CD4-positive, alpha-beta T cell treated with Interleukin-4 for 4 hours (primary cell): ENCODE data around the gene TMEM151A.
"Not testable (repeated sequence)": the region's sequence is repeated elsewhere in the genome, so short reads cannot be mapped to it uniquely, and the experiment has no call there.

Experiments
- DNase-seq: peaks from one replicate; pipeline ENCODE4 v3.0.0-alpha.2; 2020

TMEM151A gene

DNA sequence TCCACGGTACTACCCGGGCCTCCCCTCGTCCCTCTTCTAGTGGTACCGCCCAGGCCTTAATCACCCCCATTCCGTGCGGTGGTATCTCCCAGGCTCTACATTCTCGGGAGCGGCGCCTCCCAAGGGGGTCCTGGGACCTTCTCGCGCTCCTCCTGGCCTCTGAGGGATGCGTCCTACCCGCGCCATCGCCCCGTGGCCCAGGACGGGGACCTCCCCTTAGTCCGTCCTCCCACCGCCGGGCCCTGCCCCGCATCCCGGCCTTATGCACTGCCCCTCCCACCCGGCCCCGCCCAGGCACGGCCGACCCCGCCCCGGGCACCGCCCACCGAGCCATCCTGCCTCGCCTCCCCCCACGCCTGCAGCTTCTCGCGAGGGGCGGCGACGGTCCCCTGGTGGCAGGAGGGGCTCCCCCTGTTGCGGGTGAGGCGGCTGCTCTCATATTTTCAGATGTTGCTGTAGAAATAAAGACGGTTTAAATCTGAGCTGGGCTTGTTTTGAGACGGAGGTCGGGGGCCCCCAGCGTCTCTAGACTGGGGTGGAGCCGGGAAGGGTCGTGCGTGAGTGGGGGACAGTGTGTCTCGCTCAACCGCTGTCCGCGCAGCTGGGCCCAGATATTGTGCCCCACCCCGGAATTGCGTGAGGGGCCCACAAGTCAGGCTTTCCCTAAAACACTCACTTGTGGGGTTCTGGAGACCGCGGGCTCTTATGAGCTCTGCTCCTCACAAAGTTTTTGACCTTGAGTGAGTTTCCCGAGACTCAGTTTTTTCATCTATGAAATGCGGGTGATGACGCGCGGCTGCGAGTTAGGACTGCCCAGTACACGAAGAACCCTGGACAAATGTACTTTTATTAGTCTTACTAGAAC is 24.1 kb upstream of the TMEM151A start:
- peak; percentile 82 for DNase-seq

DNA sequence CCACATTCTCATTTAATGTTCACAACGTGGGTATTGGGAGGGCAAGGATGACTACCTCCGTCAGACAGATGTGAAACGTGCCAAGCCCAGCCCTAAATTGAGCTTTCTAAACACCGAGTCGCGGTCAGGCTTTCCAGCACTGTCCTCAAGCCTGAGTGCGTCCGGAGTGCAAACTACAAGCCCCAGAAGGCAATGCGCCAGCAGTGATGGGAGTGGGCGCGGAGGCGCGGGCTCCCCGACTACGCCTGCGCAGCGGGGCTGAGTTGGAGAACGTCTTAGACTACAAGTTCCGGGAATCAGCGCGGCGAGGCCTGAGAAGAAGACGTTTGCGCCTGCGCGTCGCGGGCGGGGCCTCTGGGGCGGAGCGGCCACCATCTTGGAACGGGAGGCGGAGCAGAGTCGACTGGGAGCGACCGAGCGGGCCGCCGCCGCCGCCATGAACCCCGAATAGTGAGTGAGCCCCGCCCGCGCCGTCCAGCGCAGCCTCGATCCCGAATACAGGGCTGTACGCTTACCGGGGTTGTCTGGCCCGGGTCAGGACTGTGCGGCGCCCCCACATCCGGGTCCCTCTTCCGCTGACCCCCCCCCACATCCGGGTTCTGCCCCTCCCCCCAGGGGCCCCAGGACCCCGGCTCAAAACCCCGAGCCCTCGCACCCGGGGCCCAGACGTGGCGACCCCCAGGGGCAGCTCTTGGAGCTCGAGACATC is 23.3 kb upstream of the TMEM151A start, which contains the start of gene RAB1B:
RAB1B (plus strand) TSS at position 396 of the 708 bp plus-strand sequence; CDS start at position 437, 41 bp downstream.
- peak; percentile 99 for DNase-seq

DNA sequence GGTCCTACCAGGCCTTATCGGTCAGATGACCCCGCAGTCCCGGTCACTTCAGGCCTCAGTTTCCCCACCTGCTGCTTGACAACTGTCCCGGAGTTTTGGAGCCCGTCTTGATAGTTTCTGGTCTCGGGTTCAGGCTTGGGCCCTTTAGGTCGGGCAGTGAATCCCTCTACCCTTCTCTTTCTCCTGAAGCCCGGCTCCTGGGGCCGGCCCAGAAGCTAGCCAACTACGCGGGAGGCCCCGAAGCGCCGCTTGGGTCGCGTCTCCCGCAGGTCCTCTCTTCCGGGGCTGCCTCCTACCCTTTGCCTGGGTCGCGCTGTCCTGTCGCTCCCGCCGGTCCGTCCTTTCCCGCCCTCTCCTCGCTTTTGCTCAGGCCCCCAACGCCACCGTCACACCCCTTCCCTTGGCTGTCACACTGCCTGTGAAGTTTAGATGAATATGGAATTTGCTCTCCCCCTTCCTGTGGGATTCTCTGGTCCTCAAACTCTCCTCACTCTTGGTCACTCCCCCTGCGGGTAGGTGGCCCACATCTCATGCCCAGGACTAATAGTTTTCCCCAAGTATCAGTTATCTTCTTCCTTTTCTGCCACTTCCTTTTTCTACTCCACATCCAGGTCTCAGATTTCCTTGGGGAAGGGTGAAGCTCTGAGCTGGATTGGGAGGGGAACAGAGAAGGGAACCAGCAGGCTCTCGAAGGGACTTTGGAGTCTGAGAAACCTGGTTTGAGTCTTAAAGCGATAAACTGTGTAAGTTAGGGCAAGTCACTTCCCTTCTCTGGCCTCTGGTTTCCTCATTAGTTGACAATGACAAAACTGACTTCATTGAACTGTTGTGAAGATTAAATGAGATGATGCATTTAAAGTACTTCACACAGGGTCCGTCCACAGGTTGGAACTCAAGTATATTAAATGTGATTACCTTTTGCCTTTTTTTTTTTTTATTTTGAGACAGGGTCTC is 22.5 kb upstream of the TMEM151A start:
- peak; percentile 27 for DNase-seq

DNA sequence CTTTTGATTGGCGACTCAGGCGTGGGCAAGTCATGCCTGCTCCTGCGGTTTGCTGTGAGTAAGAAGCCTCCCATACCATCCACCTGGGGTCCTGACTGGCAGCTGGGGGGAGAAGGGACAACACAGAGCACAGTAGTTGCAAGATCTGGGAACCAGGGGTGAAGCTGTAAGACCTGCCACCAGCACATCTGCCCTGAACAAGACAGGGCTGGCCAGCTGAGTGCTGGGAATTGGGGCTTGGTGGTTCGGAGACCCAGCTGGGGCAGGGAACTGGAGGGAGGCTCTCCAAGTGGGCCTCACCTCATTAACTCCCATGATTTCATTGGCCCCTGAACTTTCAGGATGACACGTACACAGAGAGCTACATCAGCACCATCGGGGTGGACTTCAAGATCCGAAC is 19.9 kb upstream of the TMEM151A start:
- DNase-seq: no peak

DNA sequence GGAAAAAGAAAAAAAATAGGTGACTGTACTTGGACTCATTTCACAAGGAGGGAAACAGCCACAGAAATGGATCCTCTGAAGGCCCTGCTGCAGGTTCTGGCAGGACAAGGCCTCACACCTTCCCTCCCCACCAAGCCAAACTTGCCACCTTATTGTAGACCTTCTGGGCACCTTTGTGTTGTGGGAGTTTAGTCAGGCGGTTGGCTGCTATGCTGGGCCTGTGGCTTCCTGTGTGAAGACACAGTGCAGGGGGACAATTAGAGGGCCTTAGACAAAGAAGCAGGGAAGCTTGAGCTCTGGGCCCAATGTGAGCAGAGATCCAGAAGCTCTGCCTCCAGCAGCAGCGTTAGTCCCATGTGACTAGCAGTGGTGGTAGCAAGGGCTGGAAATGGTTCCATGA is 19.1 kb upstream of the TMEM151A start:
- peak; percentile 51 for DNase-seq

DNA sequence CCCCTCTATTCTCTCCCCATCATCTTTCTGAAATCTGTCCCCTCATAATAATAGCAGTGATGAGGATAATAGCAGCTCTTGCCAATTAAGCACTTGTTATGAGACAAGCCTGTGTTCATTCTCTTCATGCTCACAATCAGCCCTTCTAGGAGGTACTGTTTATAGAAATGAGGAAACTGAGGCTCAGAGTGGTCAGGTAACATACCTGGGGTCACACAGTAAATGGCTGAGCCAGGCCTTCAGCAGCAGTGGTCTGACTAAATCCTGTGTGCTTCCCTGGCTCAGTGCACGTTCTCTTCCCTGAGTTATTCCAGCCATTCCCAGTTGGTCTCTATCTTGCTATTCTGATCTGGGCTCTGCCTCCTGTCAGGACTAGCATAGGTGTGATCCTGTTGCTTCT is 17.5 kb upstream of the TMEM151A start:
- DNase-seq: no peak

DNA sequence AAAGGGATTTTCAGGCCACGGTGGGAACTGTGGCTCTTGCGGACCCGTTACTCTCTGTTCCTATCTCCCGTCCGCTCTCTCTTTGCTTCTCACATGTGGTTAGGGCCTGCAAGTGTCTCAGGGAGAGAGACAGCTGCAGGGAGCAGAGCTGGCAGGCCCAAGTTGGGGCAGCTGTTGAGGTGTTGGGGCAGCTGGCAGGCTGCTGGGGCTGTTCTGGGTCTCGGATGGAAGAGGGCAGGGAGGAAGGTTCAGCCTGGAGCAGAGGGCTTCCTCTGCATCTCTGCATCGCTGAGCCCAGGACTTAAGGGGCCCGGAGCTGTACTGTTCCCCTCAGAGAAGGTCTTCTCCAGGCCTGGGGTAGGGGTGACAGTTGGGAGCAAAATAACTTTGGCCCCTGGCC is 16.3 kb upstream of the TMEM151A start:
- DNase-seq: no peak

DNA sequence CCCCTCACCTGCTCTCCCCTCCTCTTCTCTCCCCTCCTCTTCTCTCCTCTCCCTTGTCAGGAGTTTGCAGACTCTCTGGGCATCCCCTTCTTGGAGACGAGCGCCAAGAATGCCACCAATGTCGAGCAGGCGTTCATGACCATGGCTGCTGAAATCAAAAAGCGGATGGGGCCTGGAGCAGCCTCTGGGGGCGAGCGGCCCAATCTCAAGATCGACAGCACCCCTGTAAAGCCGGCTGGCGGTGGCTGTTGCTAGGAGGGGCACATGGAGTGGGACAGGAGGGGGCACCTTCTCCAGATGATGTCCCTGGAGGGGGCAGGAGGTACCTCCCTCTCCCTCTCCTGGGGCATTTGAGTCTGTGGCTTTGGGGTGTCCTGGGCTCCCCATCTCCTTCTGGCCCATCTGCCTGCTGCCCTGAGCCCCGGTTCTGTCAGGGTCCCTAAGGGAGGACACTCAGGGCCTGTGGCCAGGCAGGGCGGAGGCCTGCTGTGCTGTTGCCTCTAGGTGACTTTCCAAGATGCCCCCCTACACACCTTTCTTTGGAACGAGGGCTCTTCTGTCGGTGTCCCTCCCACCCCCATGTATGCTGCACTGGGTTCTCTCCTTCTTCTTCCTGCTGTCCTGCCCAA is 15.6 kb upstream of the TMEM151A start:
- no peak for DNase-seq

DNA sequence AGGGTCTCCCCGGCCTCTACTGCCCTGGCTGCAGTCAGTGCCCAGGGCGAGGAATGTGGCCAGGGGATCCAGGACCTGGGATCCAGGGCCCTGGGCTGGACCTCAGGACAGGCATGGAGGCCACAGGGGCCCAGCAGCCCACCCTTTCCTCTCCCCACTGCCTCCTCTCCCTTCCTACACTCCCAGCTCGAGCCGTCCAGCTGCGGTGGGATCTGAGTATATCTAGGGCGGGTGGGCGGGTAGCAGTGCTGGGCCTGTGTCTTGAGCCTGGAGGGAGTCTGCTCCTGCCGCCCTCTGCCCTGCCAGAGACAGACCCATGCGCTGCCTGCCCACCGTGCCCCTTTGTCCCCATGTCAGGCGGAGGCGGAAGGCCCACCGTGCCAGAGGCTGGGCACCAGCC is 15.1 kb upstream of the TMEM151A start:
- DNase-seq: not testable (repeated sequence)

DNA sequence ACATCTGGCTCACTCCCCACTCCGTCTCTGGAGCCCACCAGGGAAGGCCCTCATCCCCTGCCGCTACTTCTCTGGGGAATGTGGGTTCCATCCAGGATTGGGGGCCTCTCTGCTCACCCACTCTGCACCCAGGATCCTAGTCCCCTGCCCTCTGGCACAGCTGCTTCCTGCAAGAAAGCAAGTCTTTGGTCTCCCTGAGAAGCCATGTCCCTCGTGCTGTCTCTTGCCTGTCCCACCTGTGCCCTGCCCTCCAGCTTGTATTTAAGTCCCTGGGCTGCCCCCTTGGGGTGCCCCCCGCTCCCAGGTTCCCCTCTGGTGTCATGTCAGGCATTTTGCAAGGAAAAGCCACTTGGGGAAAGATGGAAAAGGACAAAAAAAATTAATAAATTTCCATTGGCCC is 14.6 kb upstream of the TMEM151A start:
- not testable (repeated sequence) for DNase-seq

DNA sequence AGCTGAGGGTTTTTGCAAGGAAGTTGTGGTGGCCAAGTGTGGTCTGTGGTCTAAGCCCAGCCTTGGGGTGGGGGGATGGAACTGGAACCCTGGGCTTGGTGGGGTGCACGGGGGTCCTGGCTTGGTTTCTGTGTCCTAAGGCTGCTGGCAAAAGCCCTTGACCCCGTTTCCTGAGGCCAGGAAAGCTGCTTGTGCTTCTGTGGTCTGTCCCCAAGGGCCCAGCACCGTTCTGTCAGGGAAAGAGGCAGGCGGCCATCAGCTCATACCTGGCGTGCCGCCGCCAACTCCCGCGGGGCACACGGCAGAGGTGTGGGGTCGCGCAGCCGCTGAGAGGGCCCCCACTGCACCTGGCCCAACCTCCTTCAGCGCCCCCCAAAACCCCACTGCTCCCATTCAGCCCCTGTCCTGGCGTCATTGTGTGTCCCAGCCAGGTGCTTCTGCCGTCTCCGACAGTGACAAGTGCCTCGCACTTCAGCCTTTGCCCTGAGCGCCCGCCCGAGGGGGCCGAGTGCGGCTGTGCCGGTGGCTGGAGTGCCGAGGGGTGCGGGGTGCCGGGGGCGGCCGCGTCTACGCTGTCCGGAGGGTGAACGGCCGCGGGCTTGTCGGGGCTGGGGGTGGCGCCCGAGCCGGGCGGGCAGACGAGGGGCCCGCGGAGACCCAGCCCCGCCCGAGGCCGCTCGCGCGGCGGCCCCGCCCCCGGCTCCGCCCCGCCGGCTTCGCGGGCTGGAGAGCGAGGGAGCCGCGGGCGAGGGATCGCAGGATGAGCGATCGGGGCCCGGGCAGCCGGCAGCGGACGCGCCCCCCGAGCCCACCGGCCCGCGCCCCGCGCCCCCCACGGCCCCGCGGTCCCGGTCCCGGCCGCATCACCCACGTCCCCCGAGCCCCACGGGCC is 14.0 kb upstream of the TMEM151A start, which contains the start of gene CNIH2:
CNIH2 (plus strand) TSS at position 705 of the 892 bp plus-strand sequence. CDS start 282 bp downstream, outside the sequence.
- DNase-seq: no peak

DNA sequence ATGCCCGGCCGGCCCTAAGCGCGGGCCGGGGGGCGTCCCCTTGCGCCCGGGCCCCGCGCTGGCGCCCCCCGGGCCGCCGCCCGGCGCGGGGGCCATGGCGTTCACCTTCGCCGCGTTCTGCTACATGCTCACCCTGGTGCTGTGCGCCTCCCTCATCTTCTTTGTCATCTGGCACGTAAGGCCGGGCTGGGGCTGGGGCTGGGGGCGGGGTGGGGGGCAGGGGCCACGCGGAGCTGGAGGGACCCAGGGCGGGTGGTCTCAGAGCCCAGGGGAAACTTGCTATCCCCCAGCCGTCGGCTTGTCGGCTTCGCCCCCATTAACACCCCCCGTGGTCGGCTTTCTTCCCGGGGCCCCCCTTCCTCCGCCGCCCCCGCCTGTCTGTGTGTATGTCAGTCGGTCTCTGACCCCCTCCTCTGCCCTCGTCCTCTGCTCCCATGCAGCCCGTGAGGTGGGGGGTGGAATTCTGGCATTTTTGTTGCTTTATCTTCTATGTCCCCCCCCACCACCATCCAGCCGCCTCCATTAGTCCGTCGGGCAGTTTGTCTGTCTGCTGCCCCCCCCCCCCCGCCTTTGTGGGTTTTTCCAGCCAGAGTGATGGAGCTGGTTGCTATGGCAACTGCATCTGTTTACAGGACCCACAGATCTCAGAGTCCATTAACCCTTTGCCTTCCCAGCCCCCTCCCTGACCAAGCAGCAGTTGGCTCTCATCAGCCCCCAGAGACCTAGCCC is 13.2 kb upstream of the TMEM151A start:
- peak; percentile 73 for DNase-seq

DNA sequence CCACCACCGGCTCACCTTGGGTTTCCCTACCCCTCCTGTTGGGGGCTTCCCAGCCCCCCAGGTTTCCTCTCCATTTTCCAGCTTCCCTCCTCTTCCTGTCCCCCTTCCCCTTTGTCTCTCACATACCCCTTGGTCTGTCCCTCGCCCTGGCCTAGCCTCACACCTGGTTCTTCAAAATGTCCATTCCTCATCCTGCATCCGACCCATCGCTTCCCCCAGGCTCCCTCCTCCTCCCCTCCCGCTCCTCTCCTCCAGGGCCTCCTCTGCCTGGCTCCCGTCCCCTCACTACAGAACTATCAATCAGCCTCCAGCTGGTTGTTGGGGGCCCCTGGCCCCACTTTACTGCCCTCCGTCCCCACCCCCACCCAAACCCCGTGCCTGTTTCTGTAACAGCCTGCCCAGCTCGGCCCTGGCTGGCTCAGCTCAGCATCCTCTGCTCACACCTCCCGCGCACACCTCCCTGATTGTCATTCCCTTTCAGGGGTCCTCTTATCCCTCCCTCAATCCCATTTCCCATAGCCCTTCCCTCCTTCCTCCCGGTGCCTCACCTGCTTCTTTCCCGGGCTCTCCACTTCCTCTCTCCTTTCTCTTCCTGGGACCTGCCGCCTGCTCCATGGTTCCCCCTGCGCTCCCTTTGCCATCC is 12.5 kb upstream of the TMEM151A start:
- no peak for DNase-seq

DNA sequence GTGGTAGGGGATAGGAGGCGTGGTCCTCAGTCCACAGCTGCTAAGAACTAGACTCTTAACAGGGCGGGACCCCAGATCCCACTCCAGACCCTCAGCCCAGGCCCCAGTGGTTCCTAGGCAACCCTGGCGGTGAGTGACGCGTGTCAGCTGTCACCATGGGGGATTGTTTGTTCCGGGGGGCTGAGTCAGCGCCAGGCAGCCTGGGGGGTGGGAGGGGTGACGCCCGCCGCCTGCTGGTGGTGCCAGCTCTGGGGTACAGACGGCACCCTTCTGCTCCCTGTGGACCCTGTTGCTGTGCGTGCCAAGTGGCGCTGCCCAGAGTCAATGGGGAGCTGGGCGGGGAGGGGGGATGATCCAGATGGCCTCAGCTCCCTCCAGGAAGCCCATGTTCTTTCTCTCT is 11.3 kb upstream of the TMEM151A start:
- DNase-seq: no peak

DNA sequence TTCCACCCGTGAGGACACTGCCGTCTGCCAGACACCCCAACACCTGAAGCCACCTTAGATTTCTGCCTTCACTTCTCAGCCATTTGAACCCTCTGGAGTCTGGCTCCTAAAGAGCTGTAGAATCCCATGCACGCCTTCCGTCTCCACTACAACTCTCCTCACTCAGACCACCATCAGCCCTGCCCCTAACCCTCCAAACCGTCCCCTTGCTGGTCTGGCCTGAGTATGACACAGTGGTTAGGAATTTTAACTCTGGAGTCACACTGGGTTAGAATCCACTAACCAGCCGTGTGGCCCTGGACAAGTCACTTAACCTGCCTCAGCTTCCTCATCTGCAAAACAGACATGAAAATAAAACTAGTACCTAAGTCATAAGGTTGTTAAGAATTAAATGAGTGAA is 10.7 kb upstream of the TMEM151A start:
- no peak for DNase-seq

DNA sequence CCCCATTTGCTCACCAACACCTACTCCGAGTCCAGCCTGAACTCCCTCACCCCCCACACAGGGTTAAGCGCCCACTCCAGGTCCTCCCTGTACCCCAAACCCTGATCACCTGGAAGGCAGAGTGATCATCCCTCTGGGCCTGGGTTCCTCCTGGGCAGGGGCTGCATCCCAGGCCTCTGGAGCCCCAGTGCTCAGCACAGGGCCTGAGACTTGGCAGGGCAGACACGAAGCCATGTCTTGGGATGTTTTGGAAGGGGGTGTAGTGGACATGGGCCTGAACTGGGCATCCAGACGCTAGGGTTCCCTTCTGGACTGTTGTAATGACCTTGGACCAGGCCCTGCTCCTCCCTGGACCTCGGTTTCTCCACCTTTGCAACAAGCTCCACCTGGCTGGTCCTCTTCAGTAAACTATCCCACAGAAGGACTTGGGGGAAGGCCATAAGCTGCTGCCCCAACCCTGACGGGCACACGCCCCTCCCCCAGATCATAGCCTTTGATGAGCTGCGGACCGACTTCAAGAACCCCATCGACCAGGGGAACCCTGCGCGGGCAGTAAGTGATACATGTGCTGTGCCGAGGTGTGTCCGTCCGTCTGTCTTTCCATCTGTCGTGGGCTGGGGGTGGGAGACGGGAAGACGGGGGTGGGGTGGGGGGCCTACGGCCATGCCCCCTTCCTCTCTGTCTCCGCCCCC is 9.8 kb upstream of the TMEM151A start:
- no peak for DNase-seq

DNA sequence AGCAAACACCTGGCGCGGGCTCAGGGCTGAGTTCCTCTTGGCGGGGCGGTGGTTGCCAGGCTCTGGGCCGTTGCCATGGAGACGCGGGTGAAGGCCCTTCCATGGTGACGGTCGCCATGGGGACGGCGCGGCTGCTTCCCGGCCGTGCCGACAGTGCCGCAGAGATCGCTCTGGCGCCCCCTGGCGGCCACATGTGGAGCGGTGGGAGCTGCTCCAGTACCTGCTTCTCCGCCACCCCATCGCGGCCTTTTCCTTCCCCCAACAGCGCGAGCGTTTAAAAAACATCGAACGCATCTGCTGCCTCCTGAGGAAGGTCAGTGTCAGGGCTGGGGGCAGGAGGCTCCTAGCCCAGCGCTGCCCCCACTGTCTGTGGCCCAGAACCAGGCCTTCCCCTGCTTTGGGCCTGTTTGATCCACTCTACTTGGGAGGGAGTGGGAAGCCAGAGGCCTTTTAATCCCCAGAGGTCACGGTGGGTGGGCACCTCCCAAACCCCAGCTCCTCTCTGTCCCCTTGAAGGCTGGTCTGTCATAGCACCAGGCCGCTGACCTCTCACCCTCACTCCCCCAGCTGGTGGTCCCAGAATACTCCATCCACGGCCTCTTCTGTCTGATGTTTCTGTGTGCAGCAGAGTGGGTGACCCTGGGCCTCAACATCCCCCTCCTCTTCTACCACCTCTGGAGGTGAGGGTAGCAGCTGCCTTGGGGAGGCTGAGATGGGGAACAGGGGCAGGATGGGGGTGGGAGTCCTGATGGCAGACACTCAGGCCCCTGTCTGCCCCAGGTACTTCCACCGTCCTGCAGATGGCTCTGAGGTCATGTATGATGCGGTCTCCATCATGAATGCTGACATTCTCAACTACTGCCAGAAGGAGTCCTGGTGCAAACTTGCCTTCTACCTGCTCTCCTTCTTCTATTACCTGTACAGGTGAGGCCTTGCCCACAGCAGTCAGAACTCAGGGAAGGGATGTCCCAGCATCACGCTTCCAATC is 8.9 kb upstream of the TMEM151A start:
- peak; percentile 98 for DNase-seq

DNA sequence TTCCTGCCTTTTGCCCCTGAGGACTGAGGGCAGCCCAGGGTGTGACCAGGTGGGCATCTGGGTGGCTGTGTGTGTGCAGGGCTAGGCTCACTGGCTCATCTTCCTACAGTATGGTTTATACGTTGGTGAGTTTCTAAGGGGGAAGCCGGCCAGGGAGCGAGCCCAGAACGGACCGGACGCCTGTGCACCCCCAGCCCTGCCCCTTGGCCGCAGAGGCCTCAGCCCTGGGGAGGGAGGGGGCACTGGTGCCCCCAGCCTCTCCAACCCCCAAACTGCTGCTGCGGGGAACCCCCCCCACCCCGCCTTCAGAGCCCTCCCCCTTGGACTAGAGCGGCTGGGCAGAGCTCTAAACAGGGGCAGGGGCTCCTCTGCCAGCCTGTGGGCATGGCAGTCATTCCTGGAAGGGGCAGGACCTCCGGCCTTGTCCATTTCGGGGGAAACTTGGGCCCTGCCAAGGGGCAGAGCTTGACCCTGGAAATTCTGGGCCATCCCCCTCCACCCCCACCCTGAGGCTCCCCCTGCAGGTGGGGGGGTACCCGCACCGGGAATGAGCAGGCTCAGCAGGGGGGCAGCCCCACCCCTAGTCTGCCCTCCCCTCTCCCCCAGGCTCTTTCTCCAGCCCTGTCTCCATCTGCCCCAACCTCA is 8.1 kb upstream of the TMEM151A start:
- no peak for DNase-seq
